Measurements from ENCODE around the gene CCDC172.

DNA sequence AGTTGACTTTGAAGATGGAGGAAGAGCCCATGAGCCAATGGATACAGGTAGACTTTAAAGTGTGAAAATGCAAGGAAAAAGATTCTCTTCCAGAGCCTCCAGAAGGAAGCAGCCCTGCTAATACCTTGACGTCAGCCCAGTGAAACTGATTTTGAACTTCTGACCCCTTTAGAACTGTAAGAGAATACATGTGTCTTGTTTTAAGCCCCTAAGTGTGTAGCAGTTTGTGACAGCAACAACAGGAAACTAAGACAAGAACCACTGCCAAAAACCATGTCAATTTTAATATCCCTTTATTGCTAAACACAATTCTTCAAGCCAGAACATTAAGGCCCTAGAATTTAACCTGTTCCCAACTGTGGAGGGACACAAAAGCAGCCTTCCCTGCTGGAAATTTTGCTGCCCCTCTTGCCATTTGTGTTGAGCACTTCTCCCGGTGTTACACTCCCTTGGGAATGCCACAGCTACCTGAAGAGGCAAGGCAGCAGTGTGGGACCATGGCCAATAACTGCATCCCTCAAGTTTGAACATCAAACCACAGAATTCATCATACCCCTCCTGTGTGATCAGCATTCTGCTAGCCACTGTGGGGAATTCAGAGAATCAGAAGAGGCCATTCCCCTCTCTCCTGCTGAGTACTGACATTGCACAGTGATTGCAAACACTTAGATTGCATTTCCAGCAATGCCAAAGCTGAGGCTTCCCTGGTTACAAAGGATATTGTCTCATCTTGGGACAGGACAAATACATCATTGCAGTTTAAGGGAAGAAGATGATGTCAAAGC, 12.3 kb upstream of the CCDC172 start:
- TF ChIP-seq, protein P1, sequence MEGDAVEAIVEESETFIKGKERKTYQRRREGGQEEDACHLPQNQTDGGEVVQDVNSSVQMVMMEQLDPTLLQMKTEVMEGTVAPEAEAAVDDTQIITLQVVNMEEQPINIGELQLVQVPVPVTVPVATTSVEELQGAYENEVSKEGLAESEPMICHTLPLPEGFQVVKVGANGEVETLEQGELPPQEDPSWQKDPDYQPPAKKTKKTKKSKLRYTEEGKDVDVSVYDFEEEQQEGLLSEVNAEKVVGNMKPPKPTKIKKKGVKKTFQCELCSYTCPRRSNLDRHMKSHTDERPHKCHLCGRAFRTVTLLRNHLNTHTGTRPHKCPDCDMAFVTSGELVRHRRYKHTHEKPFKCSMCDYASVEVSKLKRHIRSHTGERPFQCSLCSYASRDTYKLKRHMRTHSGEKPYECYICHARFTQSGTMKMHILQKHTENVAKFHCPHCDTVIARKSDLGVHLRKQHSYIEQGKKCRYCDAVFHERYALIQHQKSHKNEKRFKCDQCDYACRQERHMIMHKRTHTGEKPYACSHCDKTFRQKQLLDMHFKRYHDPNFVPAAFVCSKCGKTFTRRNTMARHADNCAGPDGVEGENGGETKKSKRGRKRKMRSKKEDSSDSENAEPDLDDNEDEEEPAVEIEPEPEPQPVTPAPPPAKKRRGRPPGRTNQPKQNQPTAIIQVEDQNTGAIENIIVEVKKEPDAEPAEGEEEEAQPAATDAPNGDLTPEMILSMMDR (IDR thresholded peaks at IDR 0.05) = no peak
- no peak for TF ChIP-seq POLR2A (IDR thresholded peaks at IDR 0.05)

Measured in uterus (tissue), 2 donors.